Lower leg skin (tissue), 3 donors: ENCODE data around the gene TMEM144.

Experiments
- CTCF ChIP-seq, 3 donors: fragments of 450-650 bp; IDR thresholded peaks; one replicate each; pipeline ENCODE4 v1.5.1; 2016; ENCODE audit warnings: antibody characterized with exemption in 3 of 3, mild to moderate bottlenecking in 3 of 3, moderate library complexity in 2 of 3
- POLR2A ChIP-seq, 2 donors: fragments of 450-650 bp; IDR thresholded peaks; one replicate each; pipeline ENCODE4 v1.6.1; 2016 to 2017; ENCODE audit warnings: antibody characterized with exemption in 2 of 2, mild to moderate bottlenecking in 1 of 2, moderate library complexity in 1 of 2

- TF ChIP-seq CTCF (IDR thresholded peaks at IDR 0.05) (no peak), POLR2A (IDR thresholded peaks at IDR 0.05) (no peak)
Measured at GRCh38 chr4:158243071-158243470, 32.8 kb downstream of the TMEM144 start.
